ENCODE results near the gene AKAP5.

The AKAP5 gene

GRCh38 chr14:64503434-64504309 is 38.4 kb downstream of the AKAP5 start, which contains the start of gene ZBTB25:
Gene ZBTB25, minus strand, starts transcription at chr14:64503838. Its CDS starts 13,305 bp downstream, at chr14:64490533.
- peak within 1 kb of the TSS; percentile 100 for H3K27ac ChIP-seq (ENCODE audit: low read depth, low read length)
- peaks cover 39% of the 10 kb centered on the region for H3K4me1 ChIP-seq (ENCODE audit: control insufficient read depth, insufficient read depth, low read length)
- H3K9me3 ChIP-seq (ENCODE audit: control insufficient read depth, insufficient read depth, low read length): no peaks in the 10 kb centered on the region

GRCh38 chr14:64504310-64504896 is 39.1 kb downstream of the AKAP5 start, which contains the start of gene ZBTB1:
Gene ZBTB1, plus strand, starts transcription at chr14:64504770. Its CDS starts 16,735 bp downstream, at chr14:64521505.
- H3K27ac ChIP-seq (ENCODE audit: low read depth, low read length): peak within 1 kb of the TSS; percentile 100
- peaks cover 46% of the 10 kb centered on the region for H3K4me1 ChIP-seq (ENCODE audit: control insufficient read depth, insufficient read depth, low read length)
- H3K9ac ChIP-seq (ENCODE audit: low read depth, low read length): peak within 1 kb of the TSS; percentile 96
- peak within 1 kb of the TSS; percentile 87 for H3K4me3 ChIP-seq (ENCODE audit: low read depth, low read length)
- H3K36me3 ChIP-seq (ENCODE audit: control insufficient read depth, insufficient read depth, low read length): peaks cover 3% of the 10 kb centered on the region; the same call in 1 of the 2 replicates
- H3K27me3 ChIP-seq (ENCODE audit: control insufficient read depth, insufficient read depth, low read length): no peaks in the 10 kb centered on the region
- no peaks in the 10 kb centered on the region for H3K9me3 ChIP-seq (ENCODE audit: control insufficient read depth, insufficient read depth, low read length)

More at GRCh38 chr14:64503434-64504309, 38.4 kb downstream of the AKAP5 start, which contains the start of gene ZBTB25:
- Histone ChIP-seq H3K9ac (ENCODE audit: low read depth, low read length) (peak within 1 kb of the TSS; percentile 96), H3K27me3 (ENCODE audit: control insufficient read depth, insufficient read depth, low read length) (no peaks in the 10 kb centered on the region), H3K4me3 (ENCODE audit: low read depth, low read length) (peak within 1 kb of the TSS; percentile 87), H3K36me3 (ENCODE audit: control insufficient read depth, insufficient read depth, low read length) (peaks cover 8% of the 10 kb centered on the region)

- Histone ChIP-seq H3K27me3 (ENCODE audit: control insufficient read depth, insufficient read depth, low read length) (no peaks in the 10 kb centered on the region), H3K36me3 (ENCODE audit: control insufficient read depth, insufficient read depth, low read length) (peaks cover 3% of the 10 kb centered on the region; the same call in 1 of the 2 replicates), H3K9me3 (ENCODE audit: control insufficient read depth, insufficient read depth, low read length) (no peaks in the 10 kb centered on the region), H3K27ac (ENCODE audit: low read depth, low read length) (peak overlapping the region; percentile 100), H3K4me3 (ENCODE audit: low read depth, low read length) (peak overlapping the region; percentile 87), H3K9ac (ENCODE audit: low read depth, low read length) (peak overlapping the region; percentile 96), H3K4me1 (ENCODE audit: control insufficient read depth, insufficient read depth, low read length) (peaks cover 47% of the 10 kb centered on the region)
These were observed 39.8 kb downstream of the AKAP5 start for GRCh38 chr14:64504897-64505794.

GRCh38 chr14:64506721-64507120 is 41.4 kb downstream of the AKAP5 start:
- Histone ChIP-seq H3K9me3 (ENCODE audit: control insufficient read depth, insufficient read depth, low read length) (no peaks in the 10 kb centered on the region), H3K4me3 (ENCODE audit: low read depth, low read length) (peak overlapping the region; percentile 25; the same call in 1 of the 2 replicates), H3K27ac (ENCODE audit: low read depth, low read length) (no peak overlapping the region), H3K36me3 (ENCODE audit: control insufficient read depth, insufficient read depth, low read length) (peaks cover 1% of the 10 kb centered on the region; the same call in 1 of the 2 replicates), H3K9ac (ENCODE audit: low read depth, low read length) (no peak overlapping the region), H3K4me1 (ENCODE audit: control insufficient read depth, insufficient read depth, low read length) (peaks cover 47% of the 10 kb centered on the region), H3K27me3 (ENCODE audit: control insufficient read depth, insufficient read depth, low read length) (no peaks in the 10 kb centered on the region)

- no peak overlapping the region for H3K9ac ChIP-seq (ENCODE audit: low read depth, low read length)
- no peaks in the 10 kb centered on the region for H3K27me3 ChIP-seq (ENCODE audit: control insufficient read depth, insufficient read depth, low read length)
- H3K36me3 ChIP-seq (ENCODE audit: control insufficient read depth, insufficient read depth, low read length): no peaks in the 10 kb centered on the region
- H3K4me3 ChIP-seq (ENCODE audit: low read depth, low read length): no peak overlapping the region
- H3K9me3 ChIP-seq (ENCODE audit: control insufficient read depth, insufficient read depth, low read length): no peaks in the 10 kb centered on the region
- no peak overlapping the region for H3K27ac ChIP-seq (ENCODE audit: low read depth, low read length)
- peaks cover 39% of the 10 kb centered on the region for H3K4me1 ChIP-seq (ENCODE audit: control insufficient read depth, insufficient read depth, low read length)
These were observed 42.3 kb downstream of the AKAP5 start for GRCh38 chr14:64507376-64508156.

- Histone ChIP-seq H3K27ac (ENCODE audit: low read depth, low read length) (no peak overlapping the region), H3K36me3 (ENCODE audit: control insufficient read depth, insufficient read depth, low read length) (0 out of 2 replicates have a peak, but pooled peaks cover 5% of the 10 kb centered on the region), H3K4me3 (ENCODE audit: low read depth, low read length) (no peak overlapping the region)
These were observed 43.0 kb downstream of the AKAP5 start for GRCh38 chr14:64508215-64508776.

GRCh38 chr14:64509036-64509435 is 43.7 kb downstream of the AKAP5 start:
- H3K27ac ChIP-seq (ENCODE audit: low read depth, low read length): no peak overlapping the region
- peaks cover 37% of the 10 kb centered on the region for H3K4me1 ChIP-seq (ENCODE audit: control insufficient read depth, insufficient read depth, low read length)
- no peaks in the 10 kb centered on the region for H3K9me3 ChIP-seq (ENCODE audit: control insufficient read depth, insufficient read depth, low read length)
- H3K4me3 ChIP-seq (ENCODE audit: low read depth, low read length): 0 out of 2 replicates have a peak overlapping the region, but pooled peaks have one; percentile 14
- H3K27me3 ChIP-seq (ENCODE audit: control insufficient read depth, insufficient read depth, low read length): no peaks in the 10 kb centered on the region
- 0 out of 2 replicates have a peak, but pooled peaks cover 5% of the 10 kb centered on the region for H3K36me3 ChIP-seq (ENCODE audit: control insufficient read depth, insufficient read depth, low read length)
- H3K9ac ChIP-seq (ENCODE audit: low read depth, low read length): no peak overlapping the region

More at GRCh38 chr14:64508215-64508776, 43.0 kb downstream of the AKAP5 start:
- no peaks in the 10 kb centered on the region for H3K9me3 ChIP-seq (ENCODE audit: control insufficient read depth, insufficient read depth, low read length)
- no peak overlapping the region for H3K9ac ChIP-seq (ENCODE audit: low read depth, low read length)
- H3K27me3 ChIP-seq (ENCODE audit: control insufficient read depth, insufficient read depth, low read length): no peaks in the 10 kb centered on the region
- H3K4me1 ChIP-seq (ENCODE audit: control insufficient read depth, insufficient read depth, low read length): peaks cover 37% of the 10 kb centered on the region

- peaks cover 34% of the 10 kb centered on the region for H3K4me1 ChIP-seq (ENCODE audit: control insufficient read depth, insufficient read depth, low read length)
- 0 out of 2 replicates have a peak, but pooled peaks cover 5% of the 10 kb centered on the region for H3K36me3 ChIP-seq (ENCODE audit: control insufficient read depth, insufficient read depth, low read length)
- no peak overlapping the region for H3K27ac ChIP-seq (ENCODE audit: low read depth, low read length)
- H3K27me3 ChIP-seq (ENCODE audit: control insufficient read depth, insufficient read depth, low read length): no peaks in the 10 kb centered on the region
- no peak overlapping the region for H3K9ac ChIP-seq (ENCODE audit: low read depth, low read length)
- H3K9me3 ChIP-seq (ENCODE audit: control insufficient read depth, insufficient read depth, low read length): no peaks in the 10 kb centered on the region
- no peak overlapping the region for H3K4me3 ChIP-seq (ENCODE audit: low read depth, low read length)
These were observed 45.7 kb downstream of the AKAP5 start for GRCh38 chr14:64510825-64511671.

GRCh38 chr14:64513271-64513670 is 48.0 kb downstream of the AKAP5 start:
- 0 out of 2 replicates have a peak, but pooled peaks cover 5% of the 10 kb centered on the region for H3K36me3 ChIP-seq (ENCODE audit: control insufficient read depth, insufficient read depth, low read length)
- H3K27ac ChIP-seq (ENCODE audit: low read depth, low read length): no peak overlapping the region
- H3K4me1 ChIP-seq (ENCODE audit: control insufficient read depth, insufficient read depth, low read length): peaks cover 17% of the 10 kb centered on the region
- H3K27me3 ChIP-seq (ENCODE audit: control insufficient read depth, insufficient read depth, low read length): no peaks in the 10 kb centered on the region
- no peak overlapping the region for H3K9ac ChIP-seq (ENCODE audit: low read depth, low read length)
- H3K4me3 ChIP-seq (ENCODE audit: low read depth, low read length): no peak overlapping the region
- no peaks in the 10 kb centered on the region for H3K9me3 ChIP-seq (ENCODE audit: control insufficient read depth, insufficient read depth, low read length)

All from HUES48 (cell line).